GM19025 (cell line): Measurements from ENCODE around the gene ADSS1.

Experiments used
- ATAC-seq: cut with Tn5 transposase; IDR thresholded peaks from one replicate; pipeline ENCODE4 v1.9.1; 2021; ENCODE audit warnings: mild to moderate bottlenecking, low read depth, moderate library complexity; ENCODE audit not compliant: unreplicated experiment

The ADSS1 gene

GRCh38 chr14:104686624-104687517 lies 37.2 kb upstream of the ADSS1 start:
- ATAC-seq = no peak

DNA sequence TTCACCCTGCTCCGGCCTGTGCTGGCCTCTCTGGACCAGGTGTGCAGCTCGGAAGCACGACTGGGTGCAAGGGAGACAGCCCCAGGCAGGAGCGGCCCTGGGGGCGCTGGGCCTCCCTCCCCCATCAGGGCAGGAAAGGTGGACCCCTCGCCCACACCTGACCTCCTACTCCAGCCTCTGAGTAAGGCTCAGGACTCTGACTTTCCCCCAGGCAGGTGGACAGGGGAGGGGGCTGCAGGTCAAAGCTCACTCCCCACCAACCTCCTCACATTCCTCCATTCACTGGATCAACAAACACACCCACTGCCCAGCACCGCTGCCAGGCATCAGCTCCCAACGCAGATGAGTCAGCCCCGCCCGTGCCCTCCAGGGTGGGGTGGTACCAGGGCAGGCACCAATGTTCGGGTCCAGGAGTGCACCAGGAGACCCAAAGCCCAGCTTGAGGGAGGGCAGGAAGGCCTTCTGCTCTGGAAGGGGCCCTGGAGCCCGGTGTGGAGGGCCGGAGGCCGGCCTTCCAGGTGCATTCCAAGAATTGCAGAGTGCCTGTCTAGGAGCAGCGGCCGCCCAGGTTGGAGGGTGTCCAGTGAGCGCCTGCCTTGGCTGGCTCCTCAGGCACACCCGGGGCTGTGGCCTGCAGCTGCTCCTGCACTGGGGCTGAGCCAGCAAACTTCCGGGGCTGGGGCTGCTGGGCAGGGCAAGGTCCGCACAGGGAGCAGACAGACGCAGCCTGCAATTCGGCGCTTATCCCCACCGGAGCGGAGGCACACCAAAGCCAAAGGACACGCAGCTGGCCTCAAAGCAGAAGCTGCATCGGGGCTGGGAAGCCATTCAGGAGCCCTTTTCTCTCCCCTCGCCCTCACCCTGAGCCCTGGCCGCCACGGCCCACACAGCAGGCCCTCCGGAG lies 36.2 kb upstream of the ADSS1 start:
- ATAC-seq = no peak

GRCh38 chr14:104688505-104689108 lies 35.4 kb upstream of the ADSS1 start:
- ATAC-seq = no peak

GRCh38 chr14:104689109-104689880 lies 34.7 kb upstream of the ADSS1 start, which contains the start of gene INF2:
TSS of gene INF2 (plus strand) at chr14:104689618. CDS start at chr14:104701366, 11,748 bp downstream.
- ATAC-seq = peak; percentile 50

DNA sequence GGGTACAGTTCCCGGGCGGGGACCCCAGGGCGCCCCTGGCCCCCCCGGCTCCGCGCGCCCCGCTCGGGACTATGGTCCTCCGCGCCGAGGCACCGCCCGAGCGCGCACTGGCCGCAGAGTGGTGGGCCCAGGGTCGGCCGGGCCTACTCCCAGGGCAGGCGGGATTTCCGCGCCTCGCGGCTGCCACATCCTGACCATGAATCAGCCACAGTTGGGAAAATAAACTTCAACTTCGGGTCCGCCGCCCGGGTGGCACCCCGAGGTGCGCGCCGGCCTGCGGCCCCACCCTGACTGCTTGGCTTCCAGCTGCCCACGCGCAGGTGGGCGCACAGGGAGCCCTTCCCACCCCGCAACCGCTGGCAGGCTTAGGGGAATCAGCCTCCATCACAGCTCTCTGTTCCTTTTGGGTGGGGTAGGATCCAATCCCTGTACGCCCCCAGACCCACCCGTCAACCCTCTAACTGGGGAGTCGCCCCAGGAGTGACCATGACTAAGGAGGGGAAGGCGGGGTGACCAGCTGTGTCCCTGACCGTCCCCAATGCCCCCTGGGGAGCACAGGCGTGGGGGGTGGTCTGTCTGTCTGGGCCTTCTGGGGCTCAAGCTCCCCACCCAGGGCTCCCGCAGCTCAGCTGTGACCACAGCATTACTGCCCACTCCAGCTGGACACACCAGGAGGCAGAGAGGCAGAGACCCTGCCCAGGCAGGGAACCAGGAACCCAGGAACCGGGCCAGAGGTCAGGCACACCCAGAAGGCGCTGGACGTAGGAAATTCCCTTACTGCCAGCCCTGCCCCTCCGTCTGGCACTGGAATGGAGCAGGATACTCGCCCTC lies 33.9 kb upstream of the ADSS1 start:
- ATAC-seq = no peak

- ATAC-seq = no peak
Observed at GRCh38 chr14:104690861-104691455, 33.1 kb upstream of the ADSS1 start.

DNA sequence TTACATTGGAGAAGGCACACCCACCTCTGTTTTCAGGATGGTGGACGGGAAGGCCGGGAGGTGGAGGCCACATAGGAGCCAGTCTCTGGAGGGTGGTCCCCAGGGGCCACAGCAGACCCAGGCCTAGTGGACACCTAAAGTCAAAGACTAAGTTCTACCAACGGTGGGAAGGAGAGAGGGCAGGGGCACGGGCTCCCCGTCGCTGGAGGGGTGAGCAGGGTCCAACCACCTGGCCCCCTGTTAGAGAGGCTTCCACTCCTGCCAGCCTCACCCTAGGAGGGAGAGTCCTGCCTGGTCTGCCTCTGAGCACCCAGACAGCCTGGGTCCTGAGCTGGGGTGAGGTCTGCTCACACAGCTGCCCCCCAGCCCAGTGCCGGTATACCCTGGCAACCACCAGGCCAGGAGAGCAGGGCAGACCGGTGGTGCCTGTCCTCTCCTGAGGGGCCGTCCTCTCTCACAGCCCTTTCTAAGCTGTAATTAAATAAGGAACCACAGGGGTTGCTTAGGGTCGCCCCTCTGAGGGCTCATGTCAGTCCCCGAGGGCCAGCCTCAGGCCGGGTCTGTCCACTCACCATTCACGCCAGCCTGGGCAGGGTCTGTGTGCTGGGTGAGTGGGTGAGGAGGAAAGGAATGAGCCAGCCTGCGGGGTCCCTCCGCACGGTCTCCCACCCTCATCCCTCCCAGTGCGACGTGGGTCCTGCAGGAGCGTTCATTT lies 32.3 kb upstream of the ADSS1 start:
- ATAC-seq = no peak

GRCh38 chr14:104692261-104692938 lies 31.6 kb upstream of the ADSS1 start:
- ATAC-seq = no peak

- no peak for ATAC-seq
Observed at GRCh38 chr14:104692939-104693315, 31.1 kb upstream of the ADSS1 start.

DNA sequence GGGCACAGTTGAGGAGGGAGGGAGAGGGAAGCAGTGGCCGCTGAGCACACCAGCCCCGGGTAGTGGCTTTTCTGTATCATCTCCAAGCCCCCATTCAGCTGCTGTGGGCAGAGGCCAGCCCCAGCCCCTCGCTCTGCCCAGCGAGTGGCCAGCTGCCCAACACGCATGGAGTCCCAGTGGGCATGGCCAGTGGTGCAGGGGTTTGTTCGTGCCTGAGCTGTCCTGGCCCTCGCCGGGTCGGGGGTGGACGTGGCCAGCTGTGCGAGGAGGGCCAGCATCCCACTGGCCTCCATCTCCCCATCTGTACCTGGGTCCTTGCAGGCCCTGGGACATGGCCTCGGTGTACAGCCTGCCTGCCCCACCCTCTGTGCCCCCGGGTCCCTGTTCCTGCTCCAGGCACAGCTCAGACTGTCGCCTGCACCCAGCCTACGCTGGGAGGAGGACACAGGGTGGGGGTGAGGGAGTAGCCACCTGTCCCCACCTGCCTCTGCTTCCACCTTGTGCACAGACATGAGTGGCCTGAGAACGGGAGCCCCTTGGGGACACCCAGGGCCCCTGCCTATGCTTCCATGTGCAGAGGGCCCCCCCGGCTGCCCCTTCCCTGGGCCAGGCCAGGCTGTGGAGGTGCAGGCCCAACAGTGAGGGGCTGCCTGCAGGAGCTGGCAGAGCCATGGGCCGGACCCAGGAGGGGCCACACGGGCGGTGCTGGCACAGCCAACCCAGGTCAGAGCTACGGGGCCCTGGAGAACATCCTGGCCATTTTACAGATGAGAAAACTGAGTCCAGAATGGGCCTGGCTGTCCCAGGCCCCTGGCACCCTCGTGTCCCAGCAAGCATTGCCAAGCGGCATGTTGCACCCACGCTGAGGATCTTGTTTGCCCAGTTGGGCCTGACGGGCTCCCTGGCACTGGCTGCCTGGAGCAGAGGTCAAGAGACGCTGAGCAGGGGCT lies 30.3 kb upstream of the ADSS1 start:
- ATAC-seq = no peak

GRCh38 chr14:104694475-104694950 lies 29.5 kb upstream of the ADSS1 start:
- ATAC-seq = no peak

- no peak for ATAC-seq
Observed at GRCh38 chr14:104694991-104695659, 28.9 kb upstream of the ADSS1 start.

DNA sequence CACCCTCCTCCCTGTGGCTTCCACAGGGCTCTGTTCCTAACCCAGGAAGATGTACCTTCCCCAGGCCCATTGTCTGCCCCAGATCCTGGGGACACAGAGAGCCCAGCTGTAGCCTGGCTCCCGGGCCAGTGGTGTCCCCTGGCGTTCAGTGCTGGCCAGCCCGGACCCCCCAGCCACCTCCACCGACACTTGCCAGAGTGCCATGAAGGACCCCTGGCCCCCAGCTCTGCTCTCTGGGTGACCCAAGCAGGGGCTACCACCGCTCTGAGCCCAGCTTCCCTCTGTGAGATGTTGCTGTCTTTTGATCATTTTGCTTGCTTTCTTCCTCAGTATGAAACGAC lies 28.4 kb upstream of the ADSS1 start:
- ATAC-seq = no peak

DNA sequence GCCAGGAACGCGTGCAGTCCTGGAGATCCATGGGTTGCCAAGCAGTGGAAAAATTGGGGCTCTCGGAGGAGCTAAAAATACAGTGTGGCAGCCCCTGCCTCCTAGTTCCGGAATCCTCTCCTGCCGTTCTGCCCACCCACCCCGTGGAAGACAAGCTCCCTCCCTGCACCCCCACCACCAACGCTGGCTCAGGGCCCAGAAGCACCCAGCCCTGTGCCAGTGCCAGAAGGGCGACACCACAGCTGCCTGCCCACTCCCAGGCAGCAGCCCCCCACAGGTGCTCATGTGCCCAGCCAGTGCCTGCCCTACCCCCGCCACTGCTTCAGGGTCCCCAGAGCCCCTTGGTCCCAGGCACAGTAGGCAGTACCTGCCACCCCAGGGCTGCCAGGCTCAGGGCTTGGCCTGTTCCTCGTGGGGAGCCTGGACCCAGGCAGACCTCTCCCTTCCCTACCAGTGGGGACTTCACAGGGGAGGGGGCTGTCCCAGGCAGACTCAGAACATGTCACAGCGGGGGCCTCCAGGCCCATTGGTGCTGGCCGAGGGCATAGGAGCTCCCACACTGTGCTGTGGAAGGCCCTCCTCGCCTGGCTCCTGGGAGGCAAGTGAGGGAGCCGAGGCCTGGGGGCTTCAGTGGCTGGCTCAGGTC lies 27.2 kb upstream of the ADSS1 start:
- no peak for ATAC-seq

DNA sequence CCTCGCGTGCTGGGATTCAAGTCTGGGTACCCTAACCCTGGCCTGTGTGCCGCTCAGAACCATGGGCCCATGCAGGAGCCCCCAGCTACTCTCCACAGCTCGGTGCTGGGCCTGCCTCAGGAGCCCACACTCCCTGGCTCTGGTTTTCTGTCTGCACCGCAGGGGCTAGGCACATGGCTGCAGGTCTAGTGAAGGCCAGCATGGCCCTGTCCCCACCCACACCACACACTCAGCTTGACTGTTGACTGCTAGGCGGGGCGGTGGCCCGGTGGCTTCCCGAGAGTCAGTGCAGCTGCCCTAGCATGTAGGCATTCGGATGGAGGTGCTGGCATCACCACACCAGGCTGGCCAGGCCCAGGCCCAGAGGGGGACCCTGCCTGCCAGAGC lies 26.7 kb upstream of the ADSS1 start:
- no peak for ATAC-seq
